CD14-positive monocyte (primary cell): ENCODE data around the gene RELL1. TPM values are rescaled to one million over a fixed set of nuclear protein-coding genes. Genes with fewer than 3 reads are reported as not detected.

Source experiments
- DNase-seq, 3 donors: peaks; one replicate each; pipeline ENCODE4 v3.0.0-alpha.2; 2011 to 2022
- H2AFZ ChIP-seq: 2 replicates; pipeline ENCODE4 v1.6.0; 2012; ENCODE audit warnings: mild to moderate bottlenecking, low read depth, low read length, inconsistent platforms; ENCODE audit not compliant: insufficient read depth, poor library complexity, severe bottlenecking
- H3K27ac ChIP-seq, 2 donors: 1 replicate in 1 of 2; 2 replicates in 1 of 2; pipeline ENCODE4 v1.5.1; 2012 to 2013; ENCODE audit warnings: low read length in 2 of 2, control low read depth in 1 of 2, inconsistent platforms in 1 of 2, low read depth in 1 of 2, mild to moderate bottlenecking in 1 of 2
- H3K27me3 ChIP-seq, 2 donors: one replicate each; pipeline versions ENCODE4 v1.6.0 to v1.6.1; 2011 to 2013; ENCODE audit warnings: low read length in 2 of 2; ENCODE audit not compliant: control insufficient read depth in 2 of 2, insufficient read depth in 2 of 2
- H3K36me3 ChIP-seq, 2 donors: replicated peaks in 1 of 2; 1 replicate in 1 of 2; 2 replicates in 1 of 2; pipeline versions ENCODE4 v1.5.1 to v1.6.1; 2012 to 2013; ENCODE audit warnings: low read length in 2 of 2, control low read depth in 1 of 2, inconsistent platforms in 1 of 2, mild to moderate bottlenecking in 1 of 2; ENCODE audit not compliant: insufficient read depth in 2 of 2, control insufficient read depth in 1 of 2
- H3K4me1 ChIP-seq, 2 donors: 1 replicate in 1 of 2; 2 replicates in 1 of 2; pipeline versions ENCODE4 v1.5.1 to v1.6.1; 2012 to 2013; ENCODE audit warnings: low read length in 2 of 2, control low read depth in 1 of 2, inconsistent platforms in 1 of 2, mild to moderate bottlenecking in 1 of 2, moderate library complexity in 1 of 2; ENCODE audit not compliant: insufficient read depth in 2 of 2, control insufficient read depth in 1 of 2
- H3K4me2 ChIP-seq: replicated peaks from 2 replicates; pipeline ENCODE3; 2012; ENCODE audit warnings: low read length, moderate library complexity, mild to moderate bottlenecking; ENCODE audit not compliant: poor library complexity, severe bottlenecking; ENCODE audit errors: extremely low read depth
- H3K4me3 ChIP-seq, 3 experiments: fragments of 200-600 bp in 1 of 3; sonication (generic) in 1 of 3; replicated peaks in 1 of 3; 1 replicate in 2 of 3; 2 replicates in 1 of 3; pipeline ENCODE4 v1.5.1; 2011 to 2013; ENCODE audit warnings: low read length in 3 of 3, mild to moderate bottlenecking in 3 of 3, control low read depth in 2 of 3, low read depth in 2 of 3, inconsistent platforms in 1 of 3, moderate library complexity in 1 of 3
- H3K79me2 ChIP-seq: 2 replicates; pipeline ENCODE4 v1.6.0; 2012; ENCODE audit warnings: mild to moderate bottlenecking, control low read depth, inconsistent platforms, low read length, moderate library complexity; ENCODE audit not compliant: insufficient read depth
- H3K9ac ChIP-seq: 2 replicates; pipeline ENCODE4 v1.6.0; 2017; ENCODE audit warnings: low read length, mild to moderate bottlenecking; ENCODE audit not compliant: insufficient read depth, poor library complexity, severe bottlenecking
- H3K9me3 ChIP-seq, 2 donors: replicated peaks in 1 of 2; 1 replicate in 1 of 2; 2 replicates in 1 of 2; pipeline versions ENCODE4 v1.5.1 to v1.6.1; 2012 to 2013; ENCODE audit warnings: low read length in 2 of 2, control low read depth in 1 of 2; ENCODE audit not compliant: control insufficient read depth in 1 of 2, insufficient read depth in 1 of 2
- H4K20me1 ChIP-seq: 2 replicates; pipeline ENCODE4 v1.6.0; 2012; ENCODE audit warnings: mild to moderate bottlenecking, low read length, control low read depth, moderate library complexity; ENCODE audit not compliant: insufficient read depth
- H3K27ac Mint-ChIP-seq, 7 donors: one replicate each; pipeline ENCODE4 v1.8.0; 2020; ENCODE audit warnings: mild to moderate bottlenecking in 7 of 7, mixed read lengths in 7 of 7, moderate library complexity in 6 of 7, inconsistent platforms in 2 of 7
- H3K27me3 Mint-ChIP-seq, 3 donors: one replicate each; pipeline ENCODE4 v1.8.0; 2021 to 2022; ENCODE audit warnings: low read depth in 3 of 3, mild to moderate bottlenecking in 3 of 3, mixed read lengths in 3 of 3, moderate library complexity in 3 of 3, inconsistent platforms in 1 of 3
- H3K36me3 Mint-ChIP-seq, 2 donors: one replicate each; pipeline ENCODE4 v1.8.0; 2020; ENCODE audit warnings: mixed read lengths in 2 of 2, inconsistent platforms in 1 of 2, mild to moderate bottlenecking in 1 of 2
- H3K4me1 Mint-ChIP-seq: one replicate; pipeline ENCODE4 v1.8.0; 2020; ENCODE audit warnings: mild to moderate bottlenecking, mixed read lengths
- H3K4me3 Mint-ChIP-seq, 2 donors: one replicate each; pipeline ENCODE4 v1.8.0; 2020; ENCODE audit warnings: mild to moderate bottlenecking in 2 of 2, mixed read lengths in 2 of 2, moderate library complexity in 1 of 2
- H3K9me3 Mint-ChIP-seq, 7 donors: one replicate each; pipeline ENCODE4 v1.8.0; 2020 to 2022; ENCODE audit warnings: mixed read lengths in 7 of 7, mild to moderate bottlenecking in 6 of 7, moderate library complexity in 6 of 7, inconsistent platforms in 2 of 7
- WGBS: methylation state at CpG from one replicate; pipeline ENCODE4 v1.1.5; 2013; ENCODE audit warnings: missing lambda C conversion rate; ENCODE audit not compliant: insufficient coverage; 5-methylcytosine and 5-hydroxymethylcytosine counted together
- intact Hi-C, 2 donors: fragments of 100-400 bp; cut with micrococcal nuclease; formaldehyde crosslinking; loops; one replicate each; pipeline versions ENCODE4 v1.15.0 to v1.15.1; 2023
- polyA plus RNA-seq, 3 donors: library from polyadenylated mRNA; depleted of rRNA in 1 of 3; unstranded in 2 of 3; stranded (reverse) in 1 of 3; fragments of 300-500 nt in 2 of 3; fragments of >200 nt in 1 of 3; fragmentation: Illumina TruSeq in 2 of 3; gene quantifications; 1 replicate in 2 of 3; 2 replicates in 1 of 3; pipeline ENCODE4 v1.2.3, GENCODE V29; 2012 to 2021
- TF ChIP-seq, protein P1 (sequence below): fragments of 200-600 bp; IDR thresholded peaks from one replicate; pipeline ENCODE4 v1.8.0; 2022; ENCODE audit warnings: antibody characterized with exemption, mild to moderate bottlenecking

Gene RELL1
- polyA plus RNA-seq, 3 donors: 13.3 to 30.2 (median 16.2) TPM

DNA sequence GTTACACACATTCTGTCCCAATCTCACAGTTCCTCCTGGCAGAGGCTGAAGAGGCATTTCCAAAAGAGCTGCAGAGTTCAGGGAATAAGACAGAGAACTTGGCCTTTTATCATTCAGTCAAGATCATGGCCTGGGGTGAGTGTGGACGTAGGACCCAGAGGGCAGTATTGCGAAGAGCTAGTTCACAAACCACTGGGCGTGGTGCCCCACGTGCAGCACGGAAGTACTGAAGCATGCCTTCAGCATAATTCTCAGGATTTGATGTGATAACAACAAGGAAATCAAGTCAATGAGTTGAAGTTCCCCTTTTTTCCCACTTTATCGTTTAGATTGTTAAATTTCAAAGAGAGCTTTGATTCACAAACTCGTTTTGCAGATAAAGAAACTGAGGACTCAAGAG, 117.7 kb downstream of the RELL1 start:
- H2AFZ ChIP-seq: no peak overlapping the region
- Mint-ChIP-seq H3K27me3 (peaks cover 0 to 5% (median 2%) of the 10 kb centered on the region in 3 donors), H3K36me3 (no peaks in the 10 kb centered on the region), H3K4me1 (peaks cover 15% of the 10 kb centered on the region), H3K27ac (peak overlapping the region in 3 of 7 donors; percentile 5 to 48 (median 26)), H3K9me3 (peaks cover 0 to 10% (median 0%) of the 10 kb centered on the region in 7 donors), H3K4me3 (no peak overlapping the region)
- TF ChIP-seq, protein P1, sequence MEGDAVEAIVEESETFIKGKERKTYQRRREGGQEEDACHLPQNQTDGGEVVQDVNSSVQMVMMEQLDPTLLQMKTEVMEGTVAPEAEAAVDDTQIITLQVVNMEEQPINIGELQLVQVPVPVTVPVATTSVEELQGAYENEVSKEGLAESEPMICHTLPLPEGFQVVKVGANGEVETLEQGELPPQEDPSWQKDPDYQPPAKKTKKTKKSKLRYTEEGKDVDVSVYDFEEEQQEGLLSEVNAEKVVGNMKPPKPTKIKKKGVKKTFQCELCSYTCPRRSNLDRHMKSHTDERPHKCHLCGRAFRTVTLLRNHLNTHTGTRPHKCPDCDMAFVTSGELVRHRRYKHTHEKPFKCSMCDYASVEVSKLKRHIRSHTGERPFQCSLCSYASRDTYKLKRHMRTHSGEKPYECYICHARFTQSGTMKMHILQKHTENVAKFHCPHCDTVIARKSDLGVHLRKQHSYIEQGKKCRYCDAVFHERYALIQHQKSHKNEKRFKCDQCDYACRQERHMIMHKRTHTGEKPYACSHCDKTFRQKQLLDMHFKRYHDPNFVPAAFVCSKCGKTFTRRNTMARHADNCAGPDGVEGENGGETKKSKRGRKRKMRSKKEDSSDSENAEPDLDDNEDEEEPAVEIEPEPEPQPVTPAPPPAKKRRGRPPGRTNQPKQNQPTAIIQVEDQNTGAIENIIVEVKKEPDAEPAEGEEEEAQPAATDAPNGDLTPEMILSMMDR: no peak
- no peaks in the 10 kb centered on the region for H3K27me3 ChIP-seq
- 15% methylated on average over 3 of the region's 7 CpGs for WGBS
- H3K9me3 ChIP-seq: no peaks in the 10 kb centered on the region
- intact Hi-C loops: loop anchor here in 1 of 2 donors (5.0 kb wide), 1 partner anchor 116 kb away; a partner anchor contains a TSS
- H3K4me2 ChIP-seq: no peak overlapping the region
- peak in 1 of 3 donors; percentile 8 for DNase-seq
- peaks cover 12 to 16% of the 10 kb centered on the region in 2 donors for H3K4me1 ChIP-seq
- no peaks in the 10 kb centered on the region for H3K79me2 ChIP-seq
- H3K27ac ChIP-seq: no peak overlapping the region
- no peak overlapping the region for H3K4me3 ChIP-seq
- H3K36me3 ChIP-seq: no peaks in the 10 kb centered on the region
- H4K20me1 ChIP-seq: no peaks in the 10 kb centered on the region
- no peak overlapping the region for H3K9ac ChIP-seq

DNA sequence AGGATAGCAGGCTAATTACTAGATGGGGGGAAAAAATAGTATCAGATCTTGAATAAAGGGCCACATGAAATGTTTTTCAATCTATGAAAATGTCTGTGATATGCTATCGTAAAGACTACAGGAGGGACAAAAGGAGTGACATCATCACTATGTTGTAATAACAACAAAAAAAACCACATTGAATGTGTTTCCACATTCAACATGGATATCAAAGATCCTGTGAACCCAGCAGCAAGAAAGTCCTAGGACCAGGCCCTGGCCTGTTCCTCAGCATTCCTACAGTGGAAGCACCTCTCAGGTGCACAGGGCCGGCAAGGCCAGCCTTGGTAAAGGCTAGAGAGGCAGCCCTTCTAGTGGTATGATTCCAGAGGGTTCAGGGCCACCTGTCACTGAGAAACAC, 118.3 kb downstream of the RELL1 start:
- H4K20me1 ChIP-seq: no peaks in the 10 kb centered on the region
- peaks cover 15% of the 10 kb centered on the region for H3K4me1 Mint-ChIP-seq
- no peak overlapping the region for H2AFZ ChIP-seq
- TF ChIP-seq, protein P1: no peak
- H3K9ac ChIP-seq: no peak overlapping the region
- H3K9me3 Mint-ChIP-seq: peaks cover 0 to 13% (median 2%) of the 10 kb centered on the region in 7 donors
- H3K27me3 Mint-ChIP-seq: peaks cover 0 to 5% (median 2%) of the 10 kb centered on the region in 3 donors
- peak in 2 of 3 donors; percentile 19 to 23 for DNase-seq
- H3K27ac ChIP-seq: no peak overlapping the region
- peaks cover 12 to 16% of the 10 kb centered on the region in 2 donors for H3K4me1 ChIP-seq
- no peak overlapping the region for H3K4me3 Mint-ChIP-seq
- no peaks in the 10 kb centered on the region for H3K36me3 ChIP-seq
- no peak overlapping the region for H3K4me2 ChIP-seq
- peak overlapping the region in 1 of 7 donors; percentile 43 for H3K27ac Mint-ChIP-seq
- H3K9me3 ChIP-seq: no peaks in the 10 kb centered on the region
- intact Hi-C loops: loop anchor here in 1 of 2 donors (5.0 kb wide), 1 partner anchor 116 kb away; a partner anchor contains a TSS
- H3K4me3 ChIP-seq: no peak overlapping the region
- no peaks in the 10 kb centered on the region for H3K79me2 ChIP-seq
- no CpG with 5 or more reads among the region's 2 CpGs for WGBS
- H3K27me3 ChIP-seq: no peaks in the 10 kb centered on the region
- H3K36me3 Mint-ChIP-seq: no peaks in the 10 kb centered on the region
